Glutamatergic neuron (in vitro differentiated cells): ENCODE measurements around the gene APOL4. TPM values are rescaled to one million over a fixed set of nuclear protein-coding genes. Genes with fewer than 3 reads are reported as not detected.
"Not testable (repeated sequence)": the region's sequence is repeated elsewhere in the genome, so short reads cannot be mapped to it uniquely, and the experiment has no call there.

Source experiments
- DNase-seq: peaks from one replicate; pipeline ENCODE4 v3.0.0; 2022
- H3K27ac Mint-ChIP-seq: one replicate; pipeline ENCODE4 v1.8.0; 2020; ENCODE audit warnings: mild to moderate bottlenecking, mixed read lengths, inconsistent platforms; ENCODE audit not compliant: unreplicated experiment
- H3K27me3 Mint-ChIP-seq: one replicate; pipeline ENCODE4 v1.8.0; 2020; ENCODE audit warnings: mild to moderate bottlenecking, moderate library complexity, mixed read lengths, inconsistent platforms; ENCODE audit not compliant: unreplicated experiment
- H3K36me3 Mint-ChIP-seq: one replicate; pipeline ENCODE4 v1.8.0; 2020; ENCODE audit warnings: mild to moderate bottlenecking, mixed read lengths, inconsistent platforms; ENCODE audit not compliant: unreplicated experiment
- H3K4me1 Mint-ChIP-seq: one replicate; pipeline ENCODE4 v1.8.0; 2020; ENCODE audit warnings: mild to moderate bottlenecking, low read depth, mixed read lengths, inconsistent platforms; ENCODE audit not compliant: unreplicated experiment
- H3K4me3 Mint-ChIP-seq: one replicate; pipeline ENCODE4 v1.8.0; 2020; ENCODE audit warnings: mild to moderate bottlenecking, mixed read lengths, inconsistent platforms; ENCODE audit not compliant: unreplicated experiment
- H3K9me3 Mint-ChIP-seq: one replicate; pipeline ENCODE4 v1.8.0; 2020; ENCODE audit warnings: mild to moderate bottlenecking, moderate library complexity, mixed read lengths, inconsistent platforms; ENCODE audit not compliant: unreplicated experiment
- total RNA-seq: library from RNA; stranded (reverse); fragmentation: NEBNext Ultra II Directional; extraction: Animal tissue kit (Norgen Biotek cat#: 25700); gene quantifications from one replicate; pipeline ENCODE4 v1.2.1, GENCODE V29; 2021; ENCODE audit not compliant: unreplicated experiment
- TF ChIP-seq, protein P1 (sequence below): fragments of 200-600 bp; sonication (generic); IDR thresholded peaks from one replicate; pipeline ENCODE4 v1.5.0; 2021; ENCODE audit not compliant: partially characterized antibody, unreplicated experiment

APOL4 gene
- total RNA-seq, 1 donor from 2014 or later: not detected

DNA sequence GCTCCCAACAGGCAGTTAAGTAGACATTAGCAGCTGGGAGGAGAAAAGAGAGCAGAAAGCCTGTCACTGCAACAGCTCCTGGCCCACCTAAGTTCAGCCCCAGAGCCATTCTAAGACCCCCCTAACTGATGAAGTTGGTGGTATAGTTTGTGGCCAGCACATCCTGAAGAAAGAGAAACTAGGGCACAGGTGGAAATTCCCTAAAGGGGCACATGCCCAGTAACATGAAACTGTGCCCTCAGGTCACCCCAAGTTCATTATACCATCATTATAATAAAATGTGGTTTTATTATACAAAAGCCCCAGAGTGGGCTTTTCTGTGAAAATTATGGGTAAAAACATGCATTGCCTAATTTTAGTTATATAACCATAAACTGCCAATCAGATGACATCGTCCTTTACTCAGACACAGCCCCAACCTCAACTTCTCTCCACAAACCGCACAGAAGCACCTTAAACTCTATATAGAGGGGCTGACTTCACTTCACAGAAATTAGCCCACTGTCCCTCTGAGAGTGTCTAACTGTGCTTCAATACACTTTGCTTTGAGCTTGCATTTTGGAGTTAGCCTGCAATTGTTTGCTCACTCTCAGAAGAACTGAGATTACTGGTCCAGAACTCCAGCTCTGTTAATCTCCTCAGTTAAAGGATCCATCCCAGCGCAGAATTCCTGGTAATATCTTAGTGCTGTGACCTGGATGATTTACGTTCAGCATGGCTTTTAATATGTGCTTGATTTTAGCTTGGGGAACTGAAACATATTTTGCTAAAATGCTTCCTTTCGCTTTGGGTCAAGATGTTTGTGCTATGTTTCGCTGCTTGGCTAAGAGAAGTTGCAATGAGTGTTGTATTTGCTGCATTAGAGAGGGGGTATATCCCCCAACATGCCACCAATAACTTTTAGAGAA lies 39.2 kb downstream of the APOL4 start:
- TF ChIP-seq, protein P1, sequence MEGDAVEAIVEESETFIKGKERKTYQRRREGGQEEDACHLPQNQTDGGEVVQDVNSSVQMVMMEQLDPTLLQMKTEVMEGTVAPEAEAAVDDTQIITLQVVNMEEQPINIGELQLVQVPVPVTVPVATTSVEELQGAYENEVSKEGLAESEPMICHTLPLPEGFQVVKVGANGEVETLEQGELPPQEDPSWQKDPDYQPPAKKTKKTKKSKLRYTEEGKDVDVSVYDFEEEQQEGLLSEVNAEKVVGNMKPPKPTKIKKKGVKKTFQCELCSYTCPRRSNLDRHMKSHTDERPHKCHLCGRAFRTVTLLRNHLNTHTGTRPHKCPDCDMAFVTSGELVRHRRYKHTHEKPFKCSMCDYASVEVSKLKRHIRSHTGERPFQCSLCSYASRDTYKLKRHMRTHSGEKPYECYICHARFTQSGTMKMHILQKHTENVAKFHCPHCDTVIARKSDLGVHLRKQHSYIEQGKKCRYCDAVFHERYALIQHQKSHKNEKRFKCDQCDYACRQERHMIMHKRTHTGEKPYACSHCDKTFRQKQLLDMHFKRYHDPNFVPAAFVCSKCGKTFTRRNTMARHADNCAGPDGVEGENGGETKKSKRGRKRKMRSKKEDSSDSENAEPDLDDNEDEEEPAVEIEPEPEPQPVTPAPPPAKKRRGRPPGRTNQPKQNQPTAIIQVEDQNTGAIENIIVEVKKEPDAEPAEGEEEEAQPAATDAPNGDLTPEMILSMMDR: no peak
- Mint-ChIP-seq H3K27me3 (peaks cover 6% of the 10 kb centered on the region), H3K4me1 (no peaks in the 10 kb centered on the region), H3K9me3 (no peaks in the 10 kb centered on the region), H3K4me3 (no peak overlapping the region), H3K27ac (no peak overlapping the region), H3K36me3 (no peaks in the 10 kb centered on the region)
- no peak for DNase-seq

DNA sequence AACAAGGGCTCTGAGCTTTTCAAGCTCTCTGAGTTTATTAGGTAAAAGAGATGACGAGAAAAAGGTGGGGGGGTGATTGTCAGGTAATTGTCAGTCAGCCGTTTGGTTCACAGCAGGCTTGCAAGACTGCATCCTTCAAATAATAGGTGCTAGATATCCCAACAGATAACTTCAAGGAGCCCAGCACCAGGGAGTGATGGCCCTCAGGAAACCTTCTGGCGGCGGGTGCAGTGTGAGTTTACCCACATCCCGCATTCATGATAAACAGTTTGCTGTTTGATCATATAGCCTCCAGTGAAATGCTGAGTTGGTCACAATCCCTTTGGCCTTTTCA lies 39.8 kb downstream of the APOL4 start:
- H3K9me3 Mint-ChIP-seq, H3K27ac Mint-ChIP-seq: not testable (repeated sequence)

DNA sequence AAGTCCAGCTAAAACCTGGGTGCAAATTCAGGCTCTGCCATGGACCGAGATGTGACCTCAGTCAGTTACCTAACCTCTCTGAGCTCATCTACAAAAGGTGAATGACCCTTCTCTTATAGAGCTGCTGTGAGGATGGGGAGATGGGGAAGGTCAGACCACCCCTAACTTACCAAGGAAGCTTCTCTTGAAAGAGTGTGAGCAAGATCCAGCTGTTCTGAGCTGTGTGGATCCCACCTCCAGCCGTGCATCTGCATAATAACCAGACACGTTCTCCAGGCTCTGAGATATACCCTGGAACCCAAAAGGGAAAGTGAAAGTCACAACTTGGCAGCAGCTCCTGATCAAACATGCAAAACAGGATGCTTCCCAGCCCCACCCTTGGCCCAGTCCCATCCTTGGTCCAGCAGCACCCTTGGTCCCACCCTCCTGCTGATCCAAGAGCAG lies 41.1 kb downstream of the APOL4 start, which contains the start of gene APOL3:
APOL3 (minus strand) TSS at position 257 of the 444 bp plus-strand sequence. CDS start 11,700 bp downstream, outside the sequence.
- Mint-ChIP-seq H3K4me3 (no peak within 1 kb of the TSS), H3K9me3 (no peaks in the 10 kb centered on the region), H3K27me3 (peaks cover 6% of the 10 kb centered on the region), H3K4me1 (no peaks in the 10 kb centered on the region), H3K27ac (no peak within 1 kb of the TSS), H3K36me3 (no peaks in the 10 kb centered on the region)
- no peak for DNase-seq
- TF ChIP-seq, protein P1: no peak

More for the DNA sequence above, 39.8 kb downstream of the APOL4 start:
- DNase-seq, H3K4me1 Mint-ChIP-seq, H3K27me3 Mint-ChIP-seq, H3K36me3 Mint-ChIP-seq, H3K4me3 Mint-ChIP-seq: not testable (repeated sequence)

DNA sequence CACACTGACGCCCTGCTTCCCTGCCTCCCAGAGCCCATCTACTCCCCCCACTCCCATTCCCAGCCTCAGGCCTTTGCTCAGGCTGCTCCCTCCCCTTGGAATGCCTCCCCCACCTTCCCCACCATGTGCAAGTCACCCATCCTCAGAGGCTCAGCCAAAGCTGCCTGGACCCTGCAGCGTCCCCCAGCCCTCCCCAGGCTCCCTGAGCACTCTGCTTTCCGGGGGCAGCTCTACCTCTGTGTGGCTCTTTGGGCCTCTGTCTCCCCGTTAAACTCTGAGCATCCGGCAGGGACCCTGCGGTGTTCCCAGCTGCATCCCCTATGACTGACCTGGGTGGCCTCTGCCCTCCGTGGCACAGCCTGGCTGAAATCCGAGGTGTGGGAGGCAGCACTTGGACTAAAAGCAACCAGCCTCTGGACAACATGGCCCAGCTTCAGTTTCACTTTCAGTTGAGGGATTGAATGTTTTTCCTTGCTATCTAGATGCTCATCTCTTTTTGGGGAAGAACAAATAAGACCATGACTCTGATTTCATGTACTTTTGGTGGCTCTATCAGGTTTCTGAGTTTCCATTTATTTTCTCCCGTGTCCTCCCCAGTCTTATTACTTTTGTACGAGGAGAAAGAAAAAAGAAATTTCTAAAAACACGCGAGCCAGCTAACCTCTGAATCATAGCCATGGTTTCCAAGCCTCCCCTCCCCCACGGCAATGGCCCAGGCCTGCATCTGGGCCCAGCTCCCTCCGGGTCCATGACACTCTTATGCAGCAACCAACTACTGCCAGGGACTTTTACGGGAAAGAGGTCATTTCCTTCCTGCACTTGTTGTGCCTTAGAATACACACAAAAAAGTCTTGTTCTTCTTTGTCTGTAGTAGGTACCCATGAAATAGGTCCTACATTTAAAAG lies 44.8 kb downstream of the APOL4 start:
- Mint-ChIP-seq H3K4me3 (no peak overlapping the region), H3K9me3 (no peaks in the 10 kb centered on the region), H3K4me1 (no peaks in the 10 kb centered on the region), H3K27me3 (peaks cover 3% of the 10 kb centered on the region), H3K36me3 (no peaks in the 10 kb centered on the region), H3K27ac (no peak overlapping the region)
- TF ChIP-seq, protein P1: no peak
- DNase-seq: no peak

DNA sequence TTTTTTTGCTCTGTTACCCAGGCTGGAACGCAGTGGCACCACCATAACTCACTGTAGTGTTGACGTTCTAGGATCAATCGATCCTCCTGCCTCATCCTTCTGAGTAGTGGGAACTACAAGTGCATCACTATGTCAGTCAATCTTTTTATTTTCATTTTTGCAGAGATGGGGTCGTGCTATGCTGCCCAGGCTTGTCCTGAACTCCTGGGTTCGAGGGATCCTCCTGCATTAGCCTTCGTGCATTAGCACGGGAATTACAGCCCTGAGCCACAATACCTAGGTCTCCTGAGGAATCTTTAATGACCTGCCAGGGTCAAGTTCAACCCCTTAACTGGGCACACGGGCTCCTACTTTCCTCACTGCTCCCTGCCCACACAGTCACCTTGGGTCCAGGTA lies 45.5 kb downstream of the APOL4 start:
- H3K27me3 Mint-ChIP-seq: peaks cover 3% of the 10 kb centered on the region
- H3K9me3 Mint-ChIP-seq: peaks cover 2% of the 10 kb centered on the region
- H3K27ac Mint-ChIP-seq: no peak overlapping the region
- H3K4me3 Mint-ChIP-seq: no peak overlapping the region
- no peaks in the 10 kb centered on the region for H3K36me3 Mint-ChIP-seq
- H3K4me1 Mint-ChIP-seq: no peaks in the 10 kb centered on the region
- TF ChIP-seq, protein P1: no peak
- no peak for DNase-seq
